ENCODE results near the gene YIPF3. TPM values are rescaled to one million over a fixed set of nuclear protein-coding genes. Genes with fewer than 3 reads are reported as not detected.

Gene YIPF3
- total and polyA plus RNA-seq, 2 experiments from 2014 or later = 166 to 198 TPM

- Histone ChIP-seq H3K9me3 (ENCODE audit: low read depth) (no peaks in the 10 kb centered on the region), H3K9me2 (replicated peaks; ENCODE audit: insufficient read depth) (no peaks in the 10 kb centered on the region), H3K27ac (no peak overlapping the region), H3K27me3 (peaks cover 12% of the 10 kb centered on the region), H2AFZ (no peak overlapping the region), H3K4me1 (ENCODE audit: insufficient read depth) (peaks cover 24% of the 10 kb centered on the region), H3K79me2 (peaks cover 23% of the 10 kb centered on the region), H4K20me1 (ENCODE audit: insufficient read depth, poor library complexity, severe bottlenecking) (peaks cover 10% of the 10 kb centered on the region), H3K4me2 (no peak overlapping the region), H3K4me3 (no peak overlapping the region), H3K36me3 (replicated peaks; ENCODE audit: insufficient read depth, low read depth) (no peaks in the 10 kb centered on the region)
- DNase-seq (ENCODE audit: low spot score) = no peak
- WGBS (ENCODE audit: low lambda C conversion rate, missing lambda C conversion rate) = 94% methylated on average over 11 of the region's 11 CpGs
- no peak for TF ChIP-seq CTCF (IDR thresholded peaks at IDR 0.05; ENCODE audit: poor library complexity)
- TF ChIP-seq EZH2phosphoT487 (IDR thresholded peaks at IDR 0.05; ENCODE audit: low read depth, severe bottlenecking, unreplicated experiment) = no peak
- TF ChIP-seq EZH2 (IDR thresholded peaks at IDR 0.05; ENCODE audit: borderline replicate concordance) = no peak
These were observed 4.8 kb downstream of the YIPF3 start for GRCh38 chr6:43511824-43512415.

GRCh38 chr6:43510827-43511163 is 5.9 kb downstream of the YIPF3 start:
- Histone ChIP-seq H3K27ac (no peak overlapping the region), H3K27me3 (peaks cover 12% of the 10 kb centered on the region), H4K20me1 (ENCODE audit: insufficient read depth, poor library complexity, severe bottlenecking) (peaks cover 10% of the 10 kb centered on the region), H2AFZ (no peak overlapping the region), H3K36me3 (replicated peaks; ENCODE audit: insufficient read depth, low read depth) (no peaks in the 10 kb centered on the region), H3K4me3 (no peak overlapping the region), H3K9me3 (ENCODE audit: low read depth) (no peaks in the 10 kb centered on the region), H3K79me2 (peaks cover 15% of the 10 kb centered on the region), H3K9me2 (replicated peaks; ENCODE audit: insufficient read depth) (no peaks in the 10 kb centered on the region), H3K4me2 (peak overlapping the region; percentile 99), H3K4me1 (ENCODE audit: insufficient read depth) (peaks cover 24% of the 10 kb centered on the region)
- 86% methylated on average over 10 of the region's 10 CpGs for WGBS (ENCODE audit: low lambda C conversion rate, missing lambda C conversion rate)
- no peak for TF ChIP-seq CTCF (IDR thresholded peaks at IDR 0.05; ENCODE audit: poor library complexity)
- TF ChIP-seq EZH2 (IDR thresholded peaks at IDR 0.05; ENCODE audit: borderline replicate concordance) = no peak
- no peak for TF ChIP-seq EZH2phosphoT487 (IDR thresholded peaks at IDR 0.05; ENCODE audit: low read depth, severe bottlenecking, unreplicated experiment)
- DNase-seq (ENCODE audit: low spot score) = no peak

- Histone ChIP-seq H4K20me1 (ENCODE audit: insufficient read depth, poor library complexity, severe bottlenecking) (peaks cover 6% of the 10 kb centered on the region), H3K9me2 (replicated peaks; ENCODE audit: insufficient read depth) (no peaks in the 10 kb centered on the region)
These were observed 6.5 kb downstream of the YIPF3 start, which contains the start of gene LRRC73 for GRCh38 chr6:43509984-43510826. Gene LRRC73 (minus strand): TSS chr6:43510346. CDS start chr6:43509785, 561 bp downstream.

More at GRCh38 chr6:43509984-43510826, 6.5 kb downstream of the YIPF3 start, which contains the start of gene LRRC73:
- H3K4me2 ChIP-seq = peak within 1 kb of the TSS; percentile 99
- 16% methylated on average over 55 of the region's 96 CpGs for WGBS (ENCODE audit: low lambda C conversion rate, missing lambda C conversion rate)
- H3K79me2 ChIP-seq = peaks cover 9% of the 10 kb centered on the region
- DNase-seq (ENCODE audit: low spot score) = peak; percentile 93
- no peaks in the 10 kb centered on the region for H3K9me3 ChIP-seq (ENCODE audit: low read depth)
- TF ChIP-seq EZH2 (IDR thresholded peaks at IDR 0.05; ENCODE audit: borderline replicate concordance) (no peak), EZH2phosphoT487 (IDR thresholded peaks at IDR 0.05; ENCODE audit: low read depth, severe bottlenecking, unreplicated experiment) (no peak), CTCF (IDR thresholded peaks at IDR 0.05; ENCODE audit: poor library complexity) (no peak)
- H3K4me1 ChIP-seq (ENCODE audit: insufficient read depth) = peaks cover 18% of the 10 kb centered on the region
- H3K4me3 ChIP-seq = peak within 1 kb of the TSS; percentile 38
- H3K27ac ChIP-seq = no peak within 1 kb of the TSS
- peaks cover 12% of the 10 kb centered on the region for H3K27me3 ChIP-seq
- no peaks in the 10 kb centered on the region for H3K36me3 ChIP-seq (replicated peaks; ENCODE audit: insufficient read depth, low read depth)
- H2AFZ ChIP-seq = peak within 1 kb of the TSS; percentile 8

Measured in hepatocyte (in vitro differentiated cells).